Mucosa of gallbladder (tissue), 1 donor: Measurements from ENCODE around the gene CD101. TPM values are rescaled to one million over a fixed set of nuclear protein-coding genes. Genes with fewer than 3 reads are reported as not detected.
"Not testable (repeated sequence)": the region's sequence is repeated elsewhere in the genome, so short reads cannot be mapped to it uniquely, and the experiment has no call there.

Source experiments
- DNase-seq: peaks from one replicate; pipeline ENCODE4 v3.0.0-alpha.2; 2020; ENCODE audit warnings: low spot score
- total RNA-seq: library from RNA; stranded (reverse); gene quantifications from one replicate; pipeline ENCODE4 v1.2.1, GENCODE V29; 2021
- donor health status: DM: no; HTN: no; CAD: no.

The CD101 gene
- 2.8 TPM for total RNA-seq

- no peak for DNase-seq
Observed at GRCh38 chr1:117001254-117001927, at the start of gene CD101. TSS of gene CD101 (plus strand) at chr1:117001760. CDS start at chr1:117001818, 58 bp downstream.

GRCh38 chr1:116952738-116953275, 48.8 kb upstream of the CD101 start:
- DNase-seq = no peak

- no peak for DNase-seq
Observed at GRCh38 chr1:116954440-116954839, 47.1 kb upstream of the CD101 start.

GRCh38 chr1:116956378-116956777, 45.2 kb upstream of the CD101 start:
- DNase-seq = no peak

- DNase-seq = no peak
Observed at GRCh38 chr1:116957646-116958045, 43.9 kb upstream of the CD101 start.

- DNase-seq = no peak
Observed at GRCh38 chr1:116958110-116958509, 43.5 kb upstream of the CD101 start.

GRCh38 chr1:116958977-116959376, 42.6 kb upstream of the CD101 start:
- DNase-seq = no peak

- DNase-seq = no peak
Observed at GRCh38 chr1:116961606-116962005, 40.0 kb upstream of the CD101 start.

- DNase-seq = no peak
Observed at GRCh38 chr1:116962987-116963639, 38.4 kb upstream of the CD101 start.

- no peak for DNase-seq
Observed at GRCh38 chr1:116966791-116967190, 34.8 kb upstream of the CD101 start.

GRCh38 chr1:116968724-116969123, 32.8 kb upstream of the CD101 start:
- no peak for DNase-seq

GRCh38 chr1:116971258-116971860, 30.2 kb upstream of the CD101 start:
- no peak for DNase-seq

GRCh38 chr1:116971965-116972673, 29.4 kb upstream of the CD101 start:
- DNase-seq = no peak

- no peak for DNase-seq
Observed at GRCh38 chr1:116972674-116973030, 28.9 kb upstream of the CD101 start.

- not testable (repeated sequence) for DNase-seq
Observed at GRCh38 chr1:116980309-116980708, 21.3 kb upstream of the CD101 start.

- DNase-seq = no peak
Observed at GRCh38 chr1:116981521-116982037, 20.0 kb upstream of the CD101 start.

- DNase-seq = peak; percentile 82
Observed at GRCh38 chr1:116982319-116983004, 19.1 kb upstream of the CD101 start.

GRCh38 chr1:116983112-116983511, 18.4 kb upstream of the CD101 start:
- DNase-seq = no peak

- no peak for DNase-seq
Observed at GRCh38 chr1:116983678-116984077, 17.9 kb upstream of the CD101 start.

GRCh38 chr1:116984406-116985160, 17.0 kb upstream of the CD101 start:
- no peak for DNase-seq
